Thyroid gland (tissue), 4 donors: ENCODE measurements around the gene ARHGEF26.

Source experiments
- CTCF ChIP-seq, 6 experiments: fragments of 200-600 bp in 3 of 6; fragments of 450-650 bp in 3 of 6; sonication (generic) in 3 of 6; IDR thresholded peaks; one replicate each; pipeline ENCODE4 v1.5.1; 2016 to 2019; ENCODE audit warnings: antibody characterized with exemption in 6 of 6, mild to moderate bottlenecking in 2 of 6, inconsistent platforms in 1 of 6, moderate library complexity in 1 of 6
- POLR2A ChIP-seq, 2 donors: fragments of 450-650 bp; IDR thresholded peaks; one replicate each; pipeline ENCODE4 v1.6.1; 2017; ENCODE audit warnings: antibody characterized with exemption in 2 of 2, mild to moderate bottlenecking in 2 of 2, moderate library complexity in 1 of 2

GRCh38 chr3:154241496-154241895 is 120.3 kb downstream of the ARHGEF26 start:
- TF ChIP-seq CTCF (IDR thresholded peaks at IDR 0.05), result no peak
- no peak for TF ChIP-seq POLR2A (IDR thresholded peaks at IDR 0.05)
